ENCODE data around the gene KNDC1.
A peak's percentile ranks its signal among the peaks of the same experiment; 100 is the strongest.

KNDC1 gene

GRCh38 chr10:133157662-133158436 is 2.2 kb upstream of the KNDC1 start:
- no peak overlapping the region for H3K4me3 ChIP-seq (ENCODE audit: low read depth, low read length)
- DNase-seq (ENCODE audit: low read depth) = no peak

- H3K4me3 ChIP-seq (ENCODE audit: low read depth, low read length) = no peak overlapping the region
- DNase-seq (ENCODE audit: low read depth) = no peak
These were observed 1.6 kb upstream of the KNDC1 start for GRCh38 chr10:133158437-133158755.

GRCh38 chr10:133158756-133159610 is 1.0 kb upstream of the KNDC1 start:
- H3K4me3 ChIP-seq (ENCODE audit: low read depth, low read length) = no peak overlapping the region
- DNase-seq (ENCODE audit: low read depth) = no peak

GRCh38 chr10:133159611-133159949 is 439 bp upstream of the KNDC1 start:
- H3K4me3 ChIP-seq (ENCODE audit: low read depth, low read length) = no peak overlapping the region
- no peak for DNase-seq (ENCODE audit: low read depth)

GRCh38 chr10:133160826-133161471 is 930 bp downstream of the KNDC1 start:
- DNase-seq (ENCODE audit: low read depth) = no peak
- peak overlapping the region; percentile 64 for H3K4me3 ChIP-seq (ENCODE audit: low read depth, low read length)

- H3K4me3 ChIP-seq (ENCODE audit: low read depth, low read length) = no peak overlapping the region
- DNase-seq (ENCODE audit: low read depth) = no peak
These were observed 1.6 kb downstream of the KNDC1 start for GRCh38 chr10:133161486-133162109.

GRCh38 chr10:133162178-133162909 is 2.3 kb downstream of the KNDC1 start:
- H3K4me3 ChIP-seq (ENCODE audit: low read depth, low read length) = no peak overlapping the region
- no peak for DNase-seq (ENCODE audit: low read depth)

- no peak overlapping the region for H3K4me3 ChIP-seq (ENCODE audit: low read depth, low read length)
- DNase-seq (ENCODE audit: low read depth) = no peak
These were observed 3.2 kb downstream of the KNDC1 start for GRCh38 chr10:133162910-133163856.

GRCh38 chr10:133163889-133164815 is 4.1 kb downstream of the KNDC1 start:
- no peak overlapping the region for H3K4me3 ChIP-seq (ENCODE audit: low read depth, low read length)
- DNase-seq (ENCODE audit: low read depth) = no peak

GRCh38 chr10:133164816-133165555 is 5.0 kb downstream of the KNDC1 start:
- no peak overlapping the region for H3K4me3 ChIP-seq (ENCODE audit: low read depth, low read length)
- DNase-seq (ENCODE audit: low read depth) = no peak

GRCh38 chr10:133165556-133166503 is 5.8 kb downstream of the KNDC1 start:
- DNase-seq (ENCODE audit: low read depth) = no peak
- H3K4me3 ChIP-seq (ENCODE audit: low read depth, low read length) = no peak overlapping the region

- no peak overlapping the region for H3K4me3 ChIP-seq (ENCODE audit: low read depth, low read length)
These were observed 6.4 kb downstream of the KNDC1 start for GRCh38 chr10:133166504-133166827.

GRCh38 chr10:133166828-133167692 is 7.0 kb downstream of the KNDC1 start:
- no peak for DNase-seq (ENCODE audit: low read depth)

More at GRCh38 chr10:133166504-133166827, 6.4 kb downstream of the KNDC1 start:
- DNase-seq (ENCODE audit: low read depth) = no peak

GRCh38 chr10:133167693-133168616 is 7.9 kb downstream of the KNDC1 start:
- no peak for DNase-seq (ENCODE audit: low read depth)
- no peak overlapping the region for H3K4me3 ChIP-seq (ENCODE audit: low read depth, low read length)

More at GRCh38 chr10:133166828-133167692, 7.0 kb downstream of the KNDC1 start:
- H3K4me3 ChIP-seq (ENCODE audit: low read depth, low read length) = no peak overlapping the region
